ENCODE data around the gene ZC3H4.

DNA sequence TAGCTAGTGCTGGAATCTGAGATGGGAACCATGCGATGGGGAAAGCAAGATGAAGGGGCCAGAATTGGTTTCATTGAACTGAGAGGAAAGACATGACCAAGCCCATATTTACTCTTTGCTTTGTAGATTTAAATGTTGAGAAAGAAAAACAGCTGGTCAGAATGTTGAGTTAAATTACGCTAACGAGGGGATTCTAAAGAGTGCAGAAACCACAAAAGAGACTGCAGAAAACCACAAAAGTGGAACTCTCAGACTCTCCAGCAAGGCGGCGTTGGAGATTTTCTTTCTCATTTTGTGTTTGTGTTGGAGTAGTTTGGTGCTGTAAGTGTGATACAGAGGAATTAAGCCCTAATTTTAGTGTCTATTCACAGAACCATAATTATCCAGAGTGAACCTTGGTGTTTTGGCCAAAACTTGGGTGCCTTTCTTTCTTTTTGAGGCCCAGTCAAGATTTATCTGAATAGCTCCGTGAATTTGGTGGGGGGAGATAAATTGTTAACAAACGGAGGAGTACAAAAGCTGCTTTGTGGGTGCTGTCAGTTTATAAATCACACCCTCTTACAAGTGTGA, 43.4 kb upstream of the ZC3H4 start:
- TF ChIP-seq CTCF (conservative IDR thresholded peaks at IDR 0.05; ENCODE audit: low read depth, low read length): no peak
- TF ChIP-seq EZH2 (IDR thresholded peaks at IDR 0.05; ENCODE audit: borderline replicate concordance, low read depth, low read length, poor library complexity, severe bottlenecking): no peak

All from A673 (cell line).